HG03060 (cell line): ENCODE data around the gene CYP2A13.
"Not testable (repeated sequence)": the region's sequence is repeated elsewhere in the genome, so short reads cannot be mapped to it uniquely, and the experiment has no call there.

Experiments
- ATAC-seq: cut with Tn5 transposase; IDR thresholded peaks from one replicate; pipeline ENCODE4 v1.9.1; 2021; ENCODE audit warnings: low read depth, moderate number of reproducible peaks; ENCODE audit not compliant: unreplicated experiment

Gene CYP2A13

GRCh38 chr19:41116261-41116660, 28.0 kb downstream of the CYP2A13 start:
- no peak for ATAC-seq

- not testable (repeated sequence) for ATAC-seq
Observed at GRCh38 chr19:41120929-41121911, 33.0 kb downstream of the CYP2A13 start.

- not testable (repeated sequence) for ATAC-seq
Observed at GRCh38 chr19:41122846-41123245, 34.6 kb downstream of the CYP2A13 start.

GRCh38 chr19:41123716-41124294, 35.6 kb downstream of the CYP2A13 start:
- no peak for ATAC-seq

GRCh38 chr19:41126765-41127203, 38.5 kb downstream of the CYP2A13 start:
- not testable (repeated sequence) for ATAC-seq

GRCh38 chr19:41127362-41127761, 39.1 kb downstream of the CYP2A13 start:
- ATAC-seq = not testable (repeated sequence)

GRCh38 chr19:41127801-41128300, 39.6 kb downstream of the CYP2A13 start:
- ATAC-seq = not testable (repeated sequence)

GRCh38 chr19:41128692-41129091, 40.4 kb downstream of the CYP2A13 start:
- ATAC-seq = no peak

- ATAC-seq = no peak
Observed at GRCh38 chr19:41131186-41131585, 42.9 kb downstream of the CYP2A13 start.

GRCh38 chr19:41133260-41133659, 45.0 kb downstream of the CYP2A13 start:
- ATAC-seq = no peak

- no peak for ATAC-seq
Observed at GRCh38 chr19:41134616-41135015, 46.4 kb downstream of the CYP2A13 start.

GRCh38 chr19:41135390-41136384, 47.4 kb downstream of the CYP2A13 start:
- not testable (repeated sequence) for ATAC-seq

GRCh38 chr19:41136636-41137455, 48.6 kb downstream of the CYP2A13 start:
- no peak for ATAC-seq

GRCh38 chr19:41144403-41144802, 56.2 kb downstream of the CYP2A13 start:
- ATAC-seq = no peak
